Fibroblast of lung (primary cell): Measurements from ENCODE around the gene ALPK3. TPM values are rescaled to one million over a fixed set of nuclear protein-coding genes. Genes with fewer than 3 reads are reported as not detected.

Experiments
- DNase-seq, 2 donors: peaks; one replicate each; pipeline versions ENCODE4 v3.0.0 to v3.0.0-alpha.2; 2010; ENCODE audit warnings: low read depth in 2 of 2
- H2AFZ ChIP-seq: 2 replicates; pipeline ENCODE4 v1.5.1; 2012; ENCODE audit warnings: low read length, control low read depth, inconsistent platforms
- H3K27ac ChIP-seq: 2 replicates; pipeline ENCODE4 v1.5.1; 2011; ENCODE audit warnings: low read length, control low read depth; ENCODE audit not compliant: insufficient read depth
- H3K27me3 ChIP-seq: 2 replicates; pipeline ENCODE4 v1.5.1; 2011; ENCODE audit warnings: mild to moderate bottlenecking, low read length; ENCODE audit not compliant: control insufficient read depth, insufficient read depth
- H3K36me3 ChIP-seq: 2 replicates; pipeline ENCODE4 v1.5.1; 2011; ENCODE audit warnings: low read length; ENCODE audit not compliant: control insufficient read depth, insufficient read depth
- H3K4me1 ChIP-seq: 2 replicates; pipeline ENCODE4 v1.5.1; 2011; ENCODE audit warnings: low read length; ENCODE audit not compliant: control insufficient read depth, insufficient read depth; ENCODE audit errors: extremely low read depth
- H3K4me2 ChIP-seq: 2 replicates; pipeline ENCODE4 v1.5.1; 2011; ENCODE audit warnings: low read length, control low read depth; ENCODE audit not compliant: insufficient read depth; ENCODE audit errors: extremely low read depth
- H3K4me3 ChIP-seq, 4 experiments: fragments of 200-600 bp in 1 of 4; sonication (generic) in 1 of 4; replicated peaks in 1 of 4; 2 replicates each; pipeline ENCODE4 v1.5.1; 2011 to 2016; ENCODE audit warnings: low read length in 4 of 4, low read depth in 3 of 4, mild to moderate bottlenecking in 3 of 4, control low read depth in 2 of 4, inconsistent platforms in 1 of 4, mixed read lengths in 1 of 4; ENCODE audit not compliant: insufficient read depth in 1 of 4; ENCODE audit errors: control extremely low read depth in 1 of 4
- H3K79me2 ChIP-seq: 2 replicates; pipeline ENCODE4 v1.5.1; 2012; ENCODE audit warnings: mild to moderate bottlenecking, low read length, inconsistent platforms; ENCODE audit not compliant: control insufficient read depth, insufficient read depth
- H3K9ac ChIP-seq: 2 replicates; pipeline ENCODE4 v1.5.1; 2011; ENCODE audit warnings: mild to moderate bottlenecking, low read length, control low read depth; ENCODE audit not compliant: insufficient read depth
- H3K9me3 ChIP-seq: 2 replicates; pipeline ENCODE4 v1.5.1; 2012; ENCODE audit warnings: low read depth, low read length; ENCODE audit not compliant: control insufficient read depth, insufficient read depth
- H4K20me1 ChIP-seq: 2 replicates; pipeline ENCODE4 v1.5.1; 2011; ENCODE audit warnings: low read length; ENCODE audit not compliant: control insufficient read depth, insufficient read depth; ENCODE audit errors: extremely low read depth
- CTCF ChIP-seq, 2 donors: IDR thresholded peaks in 1 of 2; conservative IDR thresholded peaks in 1 of 2; 1 replicate in 1 of 2; 2 replicates in 1 of 2; pipeline ENCODE4 v1.5.1; 2011 to 2012; ENCODE audit warnings: low read length in 2 of 2, control low read depth in 1 of 2, inconsistent platforms in 1 of 2, low read depth in 1 of 2, mild to moderate bottlenecking in 1 of 2
- EZH2 ChIP-seq: IDR thresholded peaks from 2 replicates; pipeline ENCODE4 v1.5.1; 2012; ENCODE audit warnings: low read length, control low read depth, mild to moderate bottlenecking; ENCODE audit errors: missing control alignments
- polyA plus RNA-seq, 2 donors: library from polyadenylated mRNA; depleted of rRNA in 1 of 2; stranded (reverse) in 1 of 2; unstranded in 1 of 2; fragments of >200 nt; gene quantifications; 2 replicates each; pipeline ENCODE4 v1.2.1, GENCODE V29; 2011 to 2012; ENCODE audit warnings: missing spikeins in 1 of 2
- total RNA-seq: library from RNA; depleted of rRNA; stranded (reverse); fragments of >200 nt; gene quantifications from 2 replicates; pipeline ENCODE4 v1.2.1, GENCODE V29; 2014

The ALPK3 gene
- total and polyA plus RNA-seq, 2 donors (not counting 1 experiment from before 2014, with no cell fraction given) = 0.03 to 0.50 TPM

- no peak for DNase-seq
- Histone ChIP-seq H3K27me3 (peaks cover 12% of the 10 kb centered on the region), H4K20me1 (no peaks in the 10 kb centered on the region), H2AFZ (no peak overlapping the region), H3K4me2 (no peak overlapping the region), H3K36me3 (no peaks in the 10 kb centered on the region), H3K9ac (no peak overlapping the region), H3K27ac (no peak overlapping the region), H3K4me3 (no peak overlapping the region), H3K79me2 (no peaks in the 10 kb centered on the region), H3K4me1 (peaks cover 4% of the 10 kb centered on the region), H3K9me3 (no peaks in the 10 kb centered on the region)
- TF ChIP-seq EZH2 (no peak), CTCF (conservative IDR thresholded peaks at IDR 0.05 in 1 of 2, IDR thresholded peaks at IDR 0.05 in 1 of 2; ENCODE audit: low read depth in 1 of 2, low read length in 2 of 2) (no peak)
Observed at GRCh38 chr15:84836844-84837243, 19.7 kb downstream of the ALPK3 start.

GRCh38 chr15:84839714-84840113 lies 22.6 kb downstream of the ALPK3 start:
- Histone ChIP-seq H3K27ac (no peak overlapping the region), H3K9me3 (no peaks in the 10 kb centered on the region), H3K79me2 (no peaks in the 10 kb centered on the region), H3K4me3 (no peak overlapping the region), H2AFZ (no peak overlapping the region), H4K20me1 (no peaks in the 10 kb centered on the region), H3K36me3 (no peaks in the 10 kb centered on the region), H3K4me1 (peaks cover 4% of the 10 kb centered on the region), H3K9ac (no peak overlapping the region), H3K27me3 (peaks cover 8% of the 10 kb centered on the region), H3K4me2 (no peak overlapping the region)
- DNase-seq = no peak
- no peak for TF ChIP-seq EZH2
- no peak for TF ChIP-seq CTCF (conservative IDR thresholded peaks at IDR 0.05 in 1 of 2, IDR thresholded peaks at IDR 0.05 in 1 of 2; ENCODE audit: low read depth in 1 of 2, low read length in 2 of 2)

GRCh38 chr15:84840255-84840654 lies 23.1 kb downstream of the ALPK3 start:
- Histone ChIP-seq H3K27me3 (peaks cover 8% of the 10 kb centered on the region), H3K27ac (no peak overlapping the region), H2AFZ (no peak overlapping the region), H3K4me1 (peaks cover 4% of the 10 kb centered on the region), H4K20me1 (no peaks in the 10 kb centered on the region), H3K9me3 (no peaks in the 10 kb centered on the region), H3K4me2 (no peak overlapping the region), H3K9ac (no peak overlapping the region), H3K79me2 (no peaks in the 10 kb centered on the region), H3K36me3 (no peaks in the 10 kb centered on the region), H3K4me3 (no peak overlapping the region)
- DNase-seq = no peak
- no peak for TF ChIP-seq CTCF (conservative IDR thresholded peaks at IDR 0.05 in 1 of 2, IDR thresholded peaks at IDR 0.05 in 1 of 2; ENCODE audit: low read depth in 1 of 2, low read length in 2 of 2)
- TF ChIP-seq EZH2 = no peak
